ENCODE measurements around the gene GREB1. TPM values are rescaled to one million over a fixed set of nuclear protein-coding genes. Genes with fewer than 3 reads are reported as not detected.

Gene GREB1
- total and polyA plus RNA-seq, 2 of the 13 experiments (the other 11 are each of a cell fraction or from before 2014, with no cell fraction given): 31.3 to 61.2 TPM

- TF ChIP-seq ZBTB14 (CRISPR knock-in tag; IDR thresholded peaks at IDR 0.05) (no peak), MIER3 (CRISPR knock-in tag; IDR thresholded peaks at IDR 0.05; ENCODE audit: borderline replicate concordance) (no peak), FOSL1 (CRISPR knock-in tag; IDR thresholded peaks at IDR 0.05; ENCODE audit: borderline replicate concordance) (no peak), ZNF644 (CRISPR knock-in tag; IDR thresholded peaks at IDR 0.05; ENCODE audit: low read depth) (no peak), KAT2B (IDR thresholded peaks at IDR 0.05; ENCODE audit: borderline replicate concordance, low read depth, low read length) (no peak), SATB2 (CRISPR knock-in tag; IDR thresholded peaks at IDR 0.05) (no peak), ATF7 (IDR thresholded peaks at IDR 0.05) (no peak), ATF7 (CRISPR knock-in tag; IDR thresholded peaks at IDR 0.05) (0 out of 2 replicates have a peak, but pooled peaks have one; percentile 27), NR2F2 (IDR thresholded peaks at IDR 0.05; ENCODE audit: borderline replicate concordance, low read depth) (no peak), ZFP37 (CRISPR knock-in tag; IDR thresholded peaks at IDR 0.05; ENCODE audit: borderline replicate concordance) (no peak), EEA1 (CRISPR knock-in tag; IDR thresholded peaks at IDR 0.05; ENCODE audit: borderline replicate concordance) (0 out of 2 replicates have a peak, but pooled peaks have one; percentile 52), ZNF292 (CRISPR knock-in tag; IDR thresholded peaks at IDR 0.05; ENCODE audit: borderline replicate concordance, low read depth) (no peak), EED (CRISPR knock-in tag; IDR thresholded peaks at IDR 0.05) (no peak), AKAP8 (CRISPR knock-in tag; IDR thresholded peaks at IDR 0.05) (no peak), SALL1 (CRISPR knock-in tag; IDR thresholded peaks at IDR 0.05) (peak; percentile 63), ZNF383 (CRISPR knock-in tag; IDR thresholded peaks at IDR 0.05; ENCODE audit: borderline replicate concordance) (no peak; the same call in 1 of the 2 replicates), TBP (CRISPR knock-in tag; IDR thresholded peaks at IDR 0.05) (no peak), SYNCRIP (IDR thresholded peaks at IDR 0.05; ENCODE audit: insufficient read depth, low read depth, low read length) (no peak), NFE2L1 (CRISPR knock-in tag; IDR thresholded peaks at IDR 0.05; ENCODE audit: borderline replicate concordance) (no peak), ZBTB26 (CRISPR knock-in tag; IDR thresholded peaks at IDR 0.05; ENCODE audit: borderline replicate concordance) (no peak), ZNF101 (CRISPR knock-in tag; IDR thresholded peaks at IDR 0.05; ENCODE audit: borderline replicate concordance, low read depth) (0 out of 2 replicates have a peak, but pooled peaks have one; percentile 32), FOXO4 (CRISPR knock-in tag; conservative IDR thresholded peaks at IDR 0.05) (no peak)
- TF ChIP-seq, protein P1, sequence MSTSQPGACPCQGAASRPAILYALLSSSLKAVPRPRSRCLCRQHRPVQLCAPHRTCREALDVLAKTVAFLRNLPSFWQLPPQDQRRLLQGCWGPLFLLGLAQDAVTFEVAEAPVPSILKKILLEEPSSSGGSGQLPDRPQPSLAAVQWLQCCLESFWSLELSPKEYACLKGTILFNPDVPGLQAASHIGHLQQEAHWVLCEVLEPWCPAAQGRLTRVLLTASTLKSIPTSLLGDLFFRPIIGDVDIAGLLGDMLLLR (CRISPR knock-in tag; IDR thresholded peaks at IDR 0.05): 0 out of 2 replicates have a peak, but pooled peaks have one; percentile 24
- TF ChIP-seq, protein P2, sequence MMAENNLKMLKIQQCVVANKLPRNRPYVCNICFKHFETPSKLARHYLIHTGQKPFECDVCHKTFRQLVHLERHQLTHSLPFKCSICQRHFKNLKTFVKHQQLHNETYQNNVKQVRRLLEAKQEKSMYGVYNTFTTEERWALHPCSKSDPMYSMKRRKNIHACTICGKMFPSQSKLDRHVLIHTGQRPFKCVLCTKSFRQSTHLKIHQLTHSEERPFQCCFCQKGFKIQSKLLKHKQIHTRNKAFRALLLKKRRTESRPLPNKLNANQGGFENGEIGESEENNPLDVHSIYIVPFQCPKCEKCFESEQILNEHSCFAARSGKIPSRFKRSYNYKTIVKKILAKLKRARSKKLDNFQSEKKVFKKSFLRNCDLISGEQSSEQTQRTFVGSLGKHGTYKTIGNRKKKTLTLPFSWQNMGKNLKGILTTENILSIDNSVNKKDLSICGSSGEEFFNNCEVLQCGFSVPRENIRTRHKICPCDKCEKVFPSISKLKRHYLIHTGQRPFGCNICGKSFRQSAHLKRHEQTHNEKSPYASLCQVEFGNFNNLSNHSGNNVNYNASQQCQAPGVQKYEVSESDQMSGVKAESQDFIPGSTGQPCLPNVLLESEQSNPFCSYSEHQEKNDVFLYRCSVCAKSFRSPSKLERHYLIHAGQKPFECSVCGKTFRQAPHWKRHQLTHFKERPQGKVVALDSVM (CRISPR knock-in tag; IDR thresholded peaks at IDR 0.05): 0 out of 2 replicates have a peak, but pooled peaks have one; percentile 1
Measured at GRCh38 chr2:11542275-11542819, 8.5 kb downstream of the GREB1 start (continued).

Data from HepG2 (cell line).